Mucosa of descending colon (tissue), 3 donors: Measurements from ENCODE around the gene RNF19B. TPM values are rescaled to one million over a fixed set of nuclear protein-coding genes. Genes with fewer than 3 reads are reported as not detected.
"Not testable (repeated sequence)": the region's sequence is repeated elsewhere in the genome, so short reads cannot be mapped to it uniquely, and the experiment has no call there.

Experiments used
- ATAC-seq: fragments of 200-7000 bp; cut with Tn5 transposase; one replicate; pipeline ENCODE4 v1.9.1; 2020; ENCODE audit warnings: mild to moderate bottlenecking, moderate library complexity
- DNase-seq, 3 donors: peaks; one replicate each; pipeline ENCODE4 v3.0.0-alpha.2; 2020
- H3K36me3 ChIP-seq: fragments of 200-600 bp; one replicate; pipeline ENCODE4 v1.8.0; 2021; ENCODE audit warnings: low read depth, mild to moderate bottlenecking
- H3K4me1 ChIP-seq: fragments of 200-600 bp; one replicate; pipeline ENCODE4 v1.8.0; 2021; ENCODE audit warnings: low read depth, mild to moderate bottlenecking
- H3K4me3 ChIP-seq: fragments of 200-600 bp; one replicate; pipeline ENCODE4 v1.8.0; 2021; ENCODE audit warnings: mild to moderate bottlenecking
- H3K9me3 ChIP-seq: fragments of 200-600 bp; one replicate; pipeline ENCODE4 v1.8.0; 2021; ENCODE audit warnings: mild to moderate bottlenecking
- intact Hi-C, 2 donors: fragments of 100-400 bp; cut with DNase I in 1 of 2; cut with micrococcal nuclease in 1 of 2; formaldehyde crosslinking; loops; one replicate each; pipeline versions ENCODE4 v1.11.0 to v1.11.1; 2022; cut with DNase I, micrococcal nuclease
- total RNA-seq, 3 donors: library from RNA; stranded (reverse); fragmentation: NEBNext Ultra II Directional in 2 of 3; extraction: Animal tissue kit (Norgen Biotek cat#: 25700) in 2 of 3; gene quantifications; one replicate each; pipeline versions ENCODE4 v1.2.1 to v1.2.4, GENCODE V29; 2021 to 2023
- TF ChIP-seq, protein P1 (sequence below): fragments of 200-600 bp; IDR thresholded peaks from one replicate; pipeline ENCODE4 v1.8.0; 2022; ENCODE audit warnings: antibody characterized with exemption, mild to moderate bottlenecking
- donor health status: DM: no; HTN: no; CAD: no; lungs with moderate emphysema.
- donor health status: DM: no; HTN: no; CAD: no.
- donor health status: DM: no; HTN: yes; CAD: no.

Gene RNF19B
- total RNA-seq, 3 donors from 2014 or later: 51.5 to 74.9 (median 68.0) TPM

DNA sequence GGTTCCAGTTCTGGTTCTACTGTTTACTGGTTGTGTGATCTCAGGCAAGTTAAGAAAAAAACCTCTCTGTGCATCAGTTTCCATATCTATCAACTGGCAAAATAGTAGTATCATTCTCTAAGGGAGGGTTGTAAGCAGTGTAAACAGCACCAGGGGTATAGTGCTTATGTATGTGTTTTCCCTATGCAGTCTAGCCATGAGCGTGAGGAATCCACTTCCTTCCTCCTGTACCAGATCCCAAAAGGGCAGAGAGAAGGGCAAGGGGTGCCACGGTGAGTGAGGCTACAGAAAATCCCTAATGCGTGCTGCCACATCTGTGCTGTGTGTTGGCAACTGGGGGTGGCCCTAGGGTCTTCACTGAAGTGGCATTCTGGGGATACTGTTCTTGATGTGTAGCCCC lies 18.4 kb upstream of the RNF19B start:
- intact Hi-C loops: no loop called here
- ATAC-seq (no peak), DNase-seq (no peak)
- H3K36me3 ChIP-seq: no peaks in the 10 kb centered on the region
- no peak overlapping the region for H3K4me3 ChIP-seq
- TF ChIP-seq, protein P1, sequence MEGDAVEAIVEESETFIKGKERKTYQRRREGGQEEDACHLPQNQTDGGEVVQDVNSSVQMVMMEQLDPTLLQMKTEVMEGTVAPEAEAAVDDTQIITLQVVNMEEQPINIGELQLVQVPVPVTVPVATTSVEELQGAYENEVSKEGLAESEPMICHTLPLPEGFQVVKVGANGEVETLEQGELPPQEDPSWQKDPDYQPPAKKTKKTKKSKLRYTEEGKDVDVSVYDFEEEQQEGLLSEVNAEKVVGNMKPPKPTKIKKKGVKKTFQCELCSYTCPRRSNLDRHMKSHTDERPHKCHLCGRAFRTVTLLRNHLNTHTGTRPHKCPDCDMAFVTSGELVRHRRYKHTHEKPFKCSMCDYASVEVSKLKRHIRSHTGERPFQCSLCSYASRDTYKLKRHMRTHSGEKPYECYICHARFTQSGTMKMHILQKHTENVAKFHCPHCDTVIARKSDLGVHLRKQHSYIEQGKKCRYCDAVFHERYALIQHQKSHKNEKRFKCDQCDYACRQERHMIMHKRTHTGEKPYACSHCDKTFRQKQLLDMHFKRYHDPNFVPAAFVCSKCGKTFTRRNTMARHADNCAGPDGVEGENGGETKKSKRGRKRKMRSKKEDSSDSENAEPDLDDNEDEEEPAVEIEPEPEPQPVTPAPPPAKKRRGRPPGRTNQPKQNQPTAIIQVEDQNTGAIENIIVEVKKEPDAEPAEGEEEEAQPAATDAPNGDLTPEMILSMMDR: no peak
- peaks cover 21% of the 10 kb centered on the region for H3K4me1 ChIP-seq
- H3K9me3 ChIP-seq: no peaks in the 10 kb centered on the region

DNA sequence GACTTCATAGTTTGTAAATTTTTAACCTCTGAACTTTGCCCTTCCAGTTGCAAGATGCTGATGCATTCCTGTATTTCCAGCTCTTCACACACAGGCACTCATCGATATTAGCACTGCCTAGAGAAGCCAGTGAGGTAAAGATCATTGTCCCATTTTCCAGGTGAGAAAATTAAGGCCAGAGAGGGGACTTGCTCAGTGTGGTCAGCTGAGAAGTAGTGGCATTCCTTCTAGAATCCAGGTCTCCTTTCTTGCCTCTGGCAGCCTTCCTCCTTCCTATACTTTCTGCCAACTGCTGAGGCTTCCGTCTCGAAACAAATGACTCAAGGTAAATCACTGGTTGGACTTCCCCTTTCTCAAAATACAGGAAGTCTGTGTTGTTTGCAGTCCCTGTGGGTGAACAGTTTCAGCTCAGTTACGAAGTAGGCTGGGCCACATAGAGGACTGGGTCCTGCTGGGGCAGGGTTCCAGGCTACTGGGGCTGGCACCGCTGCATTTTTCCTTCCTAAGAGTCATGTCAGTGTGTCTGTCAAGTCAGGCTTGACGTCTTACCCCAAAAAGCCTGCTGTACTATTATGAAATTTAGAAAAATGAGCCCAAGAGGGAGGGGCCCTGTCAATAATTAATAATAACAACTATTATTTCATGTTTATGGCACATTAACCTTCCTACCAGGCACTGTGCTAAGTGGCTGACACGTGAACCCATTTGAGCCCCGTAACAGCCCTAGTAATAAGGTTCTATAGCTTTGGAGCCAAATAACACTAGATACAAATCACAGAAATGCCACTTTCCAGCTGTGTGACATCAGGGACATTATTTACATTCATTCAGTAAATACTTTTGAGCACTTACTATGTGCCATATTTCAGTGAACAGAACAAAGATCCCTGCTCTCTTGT lies 16.6 kb upstream of the RNF19B start:
- DNase-seq (peak; percentile 58 to 79 (median 75)), ATAC-seq (peak; percentile 97)
- Histone ChIP-seq H3K4me1 (peaks cover 21% of the 10 kb centered on the region), H3K4me3 (no peak overlapping the region), H3K9me3 (no peaks in the 10 kb centered on the region), H3K36me3 (no peaks in the 10 kb centered on the region)
- intact Hi-C loops: no loop called here
- TF ChIP-seq, protein P1: no peak

DNA sequence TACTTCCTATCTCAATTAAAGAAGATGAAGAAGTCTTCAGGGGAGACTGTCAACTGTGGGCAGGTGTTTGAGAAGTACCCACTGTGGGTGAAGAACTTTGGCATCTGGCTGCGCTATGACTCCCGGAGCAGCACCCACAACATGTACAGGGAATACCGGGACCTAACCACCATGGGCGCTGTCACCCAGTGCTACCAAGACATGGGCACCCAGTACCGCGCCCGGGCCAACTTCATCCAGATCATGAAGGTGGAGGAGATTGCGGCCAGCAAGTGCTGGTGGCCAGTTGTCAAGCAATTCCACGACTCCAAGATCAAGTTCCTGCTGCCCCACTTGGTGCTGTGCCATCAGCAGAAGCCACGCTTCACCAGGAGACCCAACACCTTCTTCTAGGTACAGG lies 15.5 kb upstream of the RNF19B start:
- intact Hi-C loops: no loop called here
- Histone ChIP-seq H3K4me1 (peaks cover 21% of the 10 kb centered on the region), H3K9me3 (no peaks in the 10 kb centered on the region), H3K4me3 (no peak overlapping the region), H3K36me3 (no peaks in the 10 kb centered on the region)
- TF ChIP-seq, protein P1: no peak
- ATAC-seq: no peak
- peak in 1 of 3 donors; percentile 39 for DNase-seq

DNA sequence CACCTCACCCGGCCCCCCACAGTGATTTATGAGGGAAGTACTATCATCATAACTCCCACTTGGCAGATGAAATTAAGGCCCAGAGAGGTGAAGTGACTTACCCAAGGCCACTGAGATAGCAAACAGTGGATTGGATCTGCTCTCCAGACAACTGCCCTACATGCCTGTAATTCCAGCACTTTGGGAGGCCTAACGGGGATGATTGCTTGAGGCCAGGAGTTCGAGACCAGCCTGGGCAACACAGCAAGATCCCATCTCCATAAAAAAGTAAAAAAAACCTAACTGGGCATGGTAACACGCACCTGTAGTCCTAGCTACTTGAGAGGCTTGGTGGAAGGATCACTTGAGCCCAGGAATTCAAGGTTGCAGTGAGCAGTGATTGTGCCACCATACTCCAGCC lies 14.2 kb upstream of the RNF19B start:
- Histone ChIP-seq H3K4me3 (no peak overlapping the region), H3K36me3 (no peaks in the 10 kb centered on the region), H3K4me1 (peaks cover 21% of the 10 kb centered on the region), H3K9me3 (no peaks in the 10 kb centered on the region)
- DNase-seq: no peak
- ATAC-seq: no peak
- intact Hi-C loops: no loop called here
- TF ChIP-seq, protein P1: no peak

DNA sequence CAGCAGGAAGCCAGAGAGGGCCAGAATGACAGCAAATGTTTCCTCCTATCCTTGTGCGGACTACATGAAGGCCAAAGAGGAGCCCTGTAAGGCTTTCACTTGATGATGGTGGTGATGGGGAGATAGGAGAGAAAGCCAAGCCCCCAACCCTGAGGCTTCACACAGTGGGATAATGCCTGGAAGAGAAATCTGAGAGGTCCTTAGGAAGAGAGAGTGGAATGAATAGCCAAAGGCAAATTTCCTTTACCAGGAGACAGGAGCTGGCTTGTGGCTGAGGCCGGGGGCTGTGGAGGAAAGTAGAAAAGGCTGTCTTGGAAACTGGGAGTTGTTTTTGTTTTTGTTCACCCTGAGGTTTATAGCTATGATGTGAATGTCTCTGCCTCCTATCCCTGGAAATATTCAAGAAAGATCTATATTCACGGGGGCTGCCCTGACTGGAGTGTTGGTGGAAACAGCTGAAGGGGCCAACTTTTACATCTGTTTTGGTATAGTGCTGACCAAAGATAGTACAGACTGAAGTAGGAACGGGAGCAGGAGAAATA lies 13.0 kb upstream of the RNF19B start:
- Histone ChIP-seq H3K4me3 (no peak overlapping the region), H3K4me1 (peaks cover 26% of the 10 kb centered on the region), H3K9me3 (no peaks in the 10 kb centered on the region), H3K36me3 (no peaks in the 10 kb centered on the region)
- intact Hi-C loops: no loop called here
- DNase-seq (no peak), ATAC-seq (no peak)
- TF ChIP-seq, protein P1: no peak

DNA sequence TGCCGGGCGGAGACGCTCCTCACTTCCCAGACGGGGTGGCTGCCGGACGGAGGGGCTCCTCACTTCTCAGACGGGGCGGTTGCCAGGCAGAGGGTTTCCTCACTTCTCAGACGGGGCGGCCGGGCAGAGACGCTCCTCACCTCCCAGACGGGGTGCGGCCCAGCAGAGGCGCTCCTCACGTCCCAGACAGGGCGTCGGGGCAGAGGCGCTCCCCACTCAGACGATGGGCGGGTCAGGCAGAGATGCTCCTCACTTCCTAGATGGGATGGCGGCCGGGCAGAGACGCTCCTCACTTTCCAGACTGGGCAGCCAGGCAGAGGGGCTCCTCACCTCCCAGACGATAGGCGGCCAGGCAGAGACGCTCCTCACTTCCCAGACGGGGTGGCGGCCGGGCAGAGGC lies 10.4 kb upstream of the RNF19B start:
- DNase-seq, H3K4me1 ChIP-seq, H3K9me3 ChIP-seq, H3K4me3 ChIP-seq, ATAC-seq, intact Hi-C loops, H3K36me3 ChIP-seq: not testable (repeated sequence)

DNA sequence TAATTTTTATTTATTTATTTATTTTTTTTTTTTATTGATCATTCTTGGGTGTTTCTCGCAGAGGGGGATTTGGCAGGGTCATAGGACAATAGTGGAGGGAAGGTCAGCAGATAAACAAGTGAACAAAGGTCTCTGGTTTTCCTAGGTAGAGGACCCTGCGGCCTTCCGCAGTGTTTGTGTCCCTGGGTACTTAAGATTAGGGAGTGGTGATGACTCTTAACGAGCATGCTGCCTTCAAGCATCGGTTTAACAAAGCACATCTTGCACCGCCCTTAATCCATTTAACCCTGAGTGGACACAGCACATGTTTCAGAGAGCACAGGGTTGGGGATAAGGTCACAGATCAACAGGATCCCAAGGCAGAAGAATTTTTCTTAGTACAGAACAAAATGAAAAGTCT lies 8.8 kb upstream of the RNF19B start:
- H3K36me3 ChIP-seq, ATAC-seq, H3K9me3 ChIP-seq, intact Hi-C loops, DNase-seq, H3K4me3 ChIP-seq, H3K4me1 ChIP-seq: not testable (repeated sequence)
